ENCODE data around the gene NLRP5. TPM values are rescaled to one million over a fixed set of nuclear protein-coding genes. Genes with fewer than 3 reads are reported as not detected.
A peak's percentile ranks its signal among the peaks of the same experiment; 100 is the strongest.
"Not testable (repeated sequence)": the region's sequence is repeated elsewhere in the genome, so short reads cannot be mapped to it uniquely, and the experiment has no call there.

The NLRP5 gene
- total RNA-seq, 1 donor from 2014 or later = not detected

DNA sequence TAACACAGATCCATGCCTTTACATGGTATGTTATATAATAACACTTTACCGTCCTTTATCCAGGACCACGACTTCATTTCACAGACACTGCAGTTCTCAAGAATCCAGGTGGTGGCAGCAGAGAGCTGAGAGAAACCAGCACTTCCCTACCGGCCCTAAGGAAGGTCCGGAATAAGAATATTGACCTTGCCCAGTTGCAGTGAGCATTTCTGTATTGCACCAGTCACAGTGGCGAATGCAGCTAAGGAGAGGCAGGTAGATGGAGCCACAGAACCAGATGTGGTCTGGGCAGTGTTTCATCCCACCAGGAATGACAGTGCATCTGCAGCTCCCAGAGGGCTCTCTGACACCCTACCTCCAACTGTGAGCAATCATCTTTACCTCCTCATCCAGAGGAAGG lies 89.9 kb downstream of the NLRP5 start:
- peak; percentile 11 to 58 for DNase-seq (ENCODE audit: low read depth in 2 of 2)

DNA sequence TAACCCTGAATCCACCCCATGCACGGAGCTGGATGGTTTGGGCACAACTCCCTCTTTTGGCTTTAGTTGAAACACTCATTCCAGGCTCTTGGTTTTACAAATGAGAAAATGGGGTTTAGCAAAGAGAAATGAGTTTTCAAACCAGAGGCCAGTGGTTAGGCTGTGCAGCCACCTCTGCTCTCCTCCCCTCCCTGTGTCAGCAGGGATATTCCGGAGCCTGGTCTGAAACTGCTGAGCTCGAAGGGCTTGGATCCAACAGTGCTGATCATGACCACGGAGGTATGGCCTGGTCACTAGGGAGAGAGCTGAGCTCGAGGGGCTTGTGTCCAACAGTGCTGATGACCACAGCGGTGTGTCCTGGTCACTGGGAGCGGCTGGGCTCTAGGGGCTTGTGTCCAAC lies 93.0 kb downstream of the NLRP5 start:
- no peak for DNase-seq (ENCODE audit: low read depth in 2 of 2)

- peak; percentile 44 to 79 for DNase-seq (ENCODE audit: low read depth in 2 of 2)
These were observed 94.3 kb downstream of the NLRP5 start for GRCh38 chr19:56080669-56081401.

GRCh38 chr19:56083668-56084067 lies 97.1 kb downstream of the NLRP5 start:
- DNase-seq (ENCODE audit: low read depth in 2 of 2) = no peak

DNA sequence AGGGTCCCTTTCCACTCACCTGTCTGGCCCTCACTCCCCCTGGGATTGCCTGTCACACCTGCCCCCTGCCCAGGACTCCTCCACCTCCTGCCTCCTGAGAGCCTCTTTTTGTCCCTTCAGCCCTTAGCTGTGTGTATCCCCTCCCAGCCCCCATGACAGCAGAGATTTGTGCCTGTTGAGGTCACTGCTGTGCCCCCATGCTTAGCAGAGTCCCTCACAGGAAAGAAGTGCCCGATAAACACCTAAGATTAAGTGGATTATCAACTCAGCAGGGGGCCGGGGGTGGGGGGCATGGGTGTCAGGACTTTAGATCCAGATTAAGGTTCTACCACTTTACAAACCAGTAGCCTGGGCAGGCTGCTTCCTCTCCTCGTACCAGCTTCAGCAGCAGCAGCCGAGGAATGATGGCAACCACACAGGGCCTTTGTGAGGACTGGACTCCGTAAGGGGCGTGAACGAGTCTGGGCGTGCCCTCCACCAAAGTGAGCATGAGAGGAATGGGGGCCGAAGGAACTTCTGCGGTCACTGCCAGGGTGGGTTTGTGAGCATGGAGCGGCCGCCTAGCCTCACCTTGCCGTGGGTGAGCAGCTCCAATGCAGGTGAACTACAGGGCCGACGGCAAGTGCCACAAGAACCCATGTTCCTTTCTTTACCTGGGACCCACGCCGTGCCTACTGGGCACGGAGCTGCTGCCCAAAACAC lies 98.4 kb downstream of the NLRP5 start:
- DNase-seq (ENCODE audit: low read depth in 2 of 2) = no peak

GRCh38 chr19:56085571-56086275 lies 99.1 kb downstream of the NLRP5 start:
- no peak for DNase-seq (ENCODE audit: low read depth in 2 of 2)

- DNase-seq (ENCODE audit: low read depth in 2 of 2) = no peak
These were observed 100.3 kb downstream of the NLRP5 start for GRCh38 chr19:56086671-56087430.

- DNase-seq (ENCODE audit: low read depth in 2 of 2) = no peak
These were observed 101.3 kb downstream of the NLRP5 start for GRCh38 chr19:56087647-56088496.

DNA sequence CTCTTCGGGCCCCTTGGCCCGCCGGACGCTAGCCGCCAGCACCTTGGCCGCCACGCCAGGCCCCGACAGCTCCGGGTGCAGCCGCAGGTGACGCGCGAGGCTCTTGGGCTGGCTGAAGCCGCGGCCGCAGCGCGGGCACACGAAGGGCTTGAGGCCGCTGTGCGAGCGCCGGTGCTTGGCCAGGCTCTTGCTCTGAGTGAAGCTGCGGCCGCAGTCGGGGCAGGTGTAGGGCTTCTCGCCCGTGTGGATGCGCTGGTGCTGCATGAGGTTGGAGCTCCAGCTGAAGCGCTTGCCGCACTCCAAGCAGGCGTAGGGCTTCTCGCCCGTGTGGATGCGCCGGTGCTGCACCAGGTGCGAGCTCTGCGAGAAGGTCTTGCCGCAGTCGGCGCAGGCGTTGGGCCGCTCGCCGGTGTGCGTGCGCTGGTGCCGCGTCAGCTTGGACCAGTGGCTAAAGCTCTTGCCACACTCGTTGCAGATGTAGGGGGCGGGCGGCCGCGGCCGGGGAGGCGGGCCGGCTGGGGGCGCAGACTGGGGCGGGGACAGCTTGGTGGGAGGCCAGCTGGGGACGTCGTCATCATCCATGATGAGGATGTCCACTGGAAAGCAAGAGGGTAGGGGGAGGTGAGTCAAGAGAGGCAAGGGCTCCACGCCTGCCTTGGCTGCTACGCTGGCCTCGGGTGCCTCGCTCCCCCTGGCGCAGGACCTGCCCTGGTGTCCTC lies 102.1 kb downstream of the NLRP5 start:
- no peak for DNase-seq (ENCODE audit: low read depth in 2 of 2)

DNA sequence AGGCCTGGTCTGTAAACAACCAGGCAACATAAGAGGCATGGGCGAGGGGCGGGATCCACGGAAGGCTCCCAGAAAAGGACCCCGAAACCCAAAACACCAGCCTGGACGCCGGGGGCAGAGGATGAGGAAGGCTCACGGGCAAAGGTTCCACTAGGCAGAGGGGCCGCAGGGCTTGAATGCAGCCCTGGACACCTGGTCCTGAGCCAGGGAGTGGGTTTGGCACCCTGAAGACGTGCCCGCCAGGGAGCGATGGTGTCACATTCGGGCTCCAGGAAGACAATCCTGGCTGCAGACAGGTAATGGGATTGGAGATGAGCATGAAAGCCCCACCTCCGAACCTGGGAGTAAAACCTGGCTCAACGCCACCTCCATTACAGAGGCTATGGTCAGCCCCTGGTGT lies 102.8 kb downstream of the NLRP5 start:
- no peak for DNase-seq (ENCODE audit: low read depth in 2 of 2)

DNA sequence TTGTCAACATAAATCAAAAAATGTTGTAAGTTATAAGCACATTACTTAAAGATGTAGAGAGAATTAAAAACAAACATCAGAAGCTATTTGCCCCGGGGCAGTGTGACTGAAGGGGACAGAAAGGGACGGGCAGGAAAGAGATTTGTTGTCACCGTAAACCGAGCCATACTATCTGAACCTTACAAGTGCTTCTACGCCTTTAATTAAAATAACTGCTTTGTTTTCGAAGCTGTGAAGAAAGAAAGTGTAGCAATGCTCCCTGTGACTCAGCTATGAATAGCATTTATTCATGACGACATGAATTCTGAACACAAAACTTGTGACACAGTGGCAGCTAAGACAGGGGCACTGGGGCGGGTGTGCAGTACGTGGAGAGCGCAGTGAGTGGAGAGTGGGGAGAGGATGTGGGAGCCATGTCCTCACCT lies 104.5 kb downstream of the NLRP5 start:
- no peak for DNase-seq (ENCODE audit: low read depth in 2 of 2)

GRCh38 chr19:56091751-56092546 lies 105.4 kb downstream of the NLRP5 start:
- no peak for DNase-seq (ENCODE audit: low read depth in 2 of 2)

DNA sequence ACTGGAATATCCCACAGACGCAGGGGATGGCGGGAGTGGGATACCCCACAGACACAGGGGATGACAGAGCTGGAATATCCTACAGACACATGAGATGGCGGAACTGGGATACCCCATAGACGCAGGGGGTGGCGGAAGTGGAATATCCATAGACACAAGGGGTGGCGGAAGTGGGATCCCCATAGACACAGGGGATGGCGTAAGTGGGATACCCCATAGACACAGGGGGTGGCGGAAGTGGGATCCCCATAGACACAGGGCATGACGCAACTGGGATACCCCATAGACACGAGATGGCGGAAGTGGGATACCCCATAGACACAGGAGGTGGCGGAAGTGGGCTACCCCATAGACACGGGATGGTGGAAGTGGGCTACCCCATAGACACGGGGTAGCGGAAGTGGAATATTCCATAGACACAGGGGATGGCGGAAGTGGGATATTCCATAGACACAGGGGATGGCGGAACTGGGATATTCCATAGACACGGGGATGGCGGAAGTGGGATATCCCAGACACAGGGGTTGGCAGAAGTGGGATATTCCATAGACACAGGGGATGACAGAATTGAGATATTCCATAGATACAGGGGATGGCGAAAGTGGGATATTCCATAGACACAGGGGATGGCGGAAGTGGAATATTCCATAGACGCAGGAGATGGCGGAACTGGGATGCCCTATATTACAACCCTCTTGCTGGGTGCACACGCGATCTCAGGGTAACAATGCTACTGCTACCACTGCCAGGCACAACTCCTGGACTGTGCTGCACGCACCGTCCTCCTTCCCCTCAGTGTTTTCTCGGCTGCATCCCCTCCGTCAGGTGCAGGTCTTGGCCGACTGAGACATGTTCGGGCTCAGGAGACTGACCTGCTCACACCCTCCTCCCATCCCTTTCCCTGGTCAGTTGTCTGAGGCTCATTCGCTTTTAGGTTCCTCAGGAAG lies 106.4 kb downstream of the NLRP5 start:
- no peak for DNase-seq (ENCODE audit: low read depth in 2 of 2)

- DNase-seq (ENCODE audit: low read depth in 2 of 2) = no peak
These were observed 107.9 kb downstream of the NLRP5 start for GRCh38 chr19:56094449-56094848.

DNA sequence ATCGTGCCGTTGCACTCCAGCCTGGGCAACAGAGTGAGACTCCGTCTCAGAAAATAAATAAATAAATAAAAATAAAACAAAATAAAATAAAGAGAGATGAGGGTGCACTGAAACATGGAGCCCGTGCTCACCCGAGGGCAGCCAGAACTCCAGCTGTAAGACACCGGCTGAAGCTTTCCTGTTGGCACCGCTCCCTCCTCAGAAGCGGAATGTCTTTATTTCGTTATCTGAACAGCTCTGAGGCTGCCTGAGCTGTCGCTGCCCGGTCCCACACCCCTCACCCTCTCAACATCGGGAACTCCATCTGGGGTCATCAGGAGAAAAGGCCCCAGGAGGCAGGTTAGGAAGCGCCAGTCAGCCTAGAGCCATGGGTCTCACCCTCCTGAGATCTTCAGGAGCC lies 110.1 kb downstream of the NLRP5 start:
- no peak for DNase-seq (ENCODE audit: low read depth in 2 of 2)

DNA sequence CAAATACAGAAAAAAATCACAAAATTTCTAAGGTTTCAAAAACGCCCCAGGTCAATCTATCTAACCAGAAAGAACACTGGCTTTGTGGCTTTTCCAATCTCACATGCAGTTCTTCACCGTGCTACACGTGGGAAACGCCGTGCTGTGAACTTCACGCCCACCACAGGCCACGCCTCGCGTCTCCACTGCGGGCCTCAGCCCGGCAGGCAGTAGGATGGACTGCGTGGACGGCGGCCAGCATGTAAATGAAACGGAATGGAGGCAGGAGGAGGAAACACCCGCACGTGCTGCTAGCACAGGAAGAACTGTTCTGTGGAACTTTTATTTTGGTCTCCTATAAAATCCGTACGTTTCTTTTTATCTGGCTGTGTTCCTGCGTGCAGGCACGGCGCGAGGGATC lies 110.7 kb downstream of the NLRP5 start:
- DNase-seq (ENCODE audit: low read depth in 2 of 2) = peak in 1 of 2 donors; percentile 48

DNA sequence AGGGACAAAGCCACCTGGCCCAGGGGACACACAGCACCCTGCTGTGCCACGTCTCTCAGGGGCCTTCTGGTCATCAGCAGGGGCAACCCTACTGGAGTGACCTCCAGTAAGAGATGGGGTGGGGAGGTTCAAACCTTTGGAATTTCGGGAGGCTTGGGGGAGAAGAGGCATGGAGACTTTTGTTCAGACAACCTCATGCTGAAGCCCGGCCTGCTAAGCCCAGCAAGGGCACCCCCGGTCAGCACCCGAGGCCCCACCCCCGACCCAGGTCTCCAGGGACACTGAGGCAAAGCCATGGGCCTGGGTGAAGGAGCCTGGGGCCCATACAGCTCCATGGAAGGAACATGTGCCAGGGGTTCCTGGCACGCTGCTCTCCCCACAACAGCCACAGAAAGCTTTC lies 111.2 kb downstream of the NLRP5 start:
- DNase-seq (ENCODE audit: low read depth in 2 of 2) = no peak

DNA sequence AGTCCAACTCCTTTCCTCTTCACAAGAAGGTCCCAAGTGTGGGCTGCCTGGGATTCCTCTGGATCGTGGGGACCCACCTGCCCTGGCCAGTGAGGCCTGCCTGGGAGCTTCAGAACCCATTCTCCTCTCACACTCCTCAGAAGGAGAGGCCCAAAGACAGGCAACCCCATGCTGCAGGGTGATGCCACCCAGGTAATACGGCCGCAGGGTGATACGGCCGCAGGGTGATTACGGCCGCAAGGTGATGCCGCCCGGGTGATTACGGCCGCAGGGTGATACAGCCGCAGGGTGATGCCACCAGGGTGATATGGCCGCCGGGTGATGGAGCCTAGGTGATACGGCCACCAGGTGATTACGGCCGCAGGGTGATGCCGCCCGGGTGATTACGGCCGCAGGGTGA lies 111.7 kb downstream of the NLRP5 start:
- not testable (repeated sequence) for DNase-seq (ENCODE audit: low read depth in 2 of 2)

Measured in dermis microvascular lymphatic vessel endothelial cell (primary cell).